HG02943 (cell line): ENCODE results near the gene ARFIP2.
"Not testable (repeated sequence)": the region's sequence is repeated elsewhere in the genome, so short reads cannot be mapped to it uniquely, and the experiment has no call there.

ENCODE experiments used
- ATAC-seq: cut with Tn5 transposase; IDR thresholded peaks from one replicate; pipeline ENCODE4 v1.9.1; 2021; ENCODE audit warnings: mild to moderate bottlenecking, low read depth, moderate library complexity; ENCODE audit not compliant: unreplicated experiment

The ARFIP2 gene

DNA sequence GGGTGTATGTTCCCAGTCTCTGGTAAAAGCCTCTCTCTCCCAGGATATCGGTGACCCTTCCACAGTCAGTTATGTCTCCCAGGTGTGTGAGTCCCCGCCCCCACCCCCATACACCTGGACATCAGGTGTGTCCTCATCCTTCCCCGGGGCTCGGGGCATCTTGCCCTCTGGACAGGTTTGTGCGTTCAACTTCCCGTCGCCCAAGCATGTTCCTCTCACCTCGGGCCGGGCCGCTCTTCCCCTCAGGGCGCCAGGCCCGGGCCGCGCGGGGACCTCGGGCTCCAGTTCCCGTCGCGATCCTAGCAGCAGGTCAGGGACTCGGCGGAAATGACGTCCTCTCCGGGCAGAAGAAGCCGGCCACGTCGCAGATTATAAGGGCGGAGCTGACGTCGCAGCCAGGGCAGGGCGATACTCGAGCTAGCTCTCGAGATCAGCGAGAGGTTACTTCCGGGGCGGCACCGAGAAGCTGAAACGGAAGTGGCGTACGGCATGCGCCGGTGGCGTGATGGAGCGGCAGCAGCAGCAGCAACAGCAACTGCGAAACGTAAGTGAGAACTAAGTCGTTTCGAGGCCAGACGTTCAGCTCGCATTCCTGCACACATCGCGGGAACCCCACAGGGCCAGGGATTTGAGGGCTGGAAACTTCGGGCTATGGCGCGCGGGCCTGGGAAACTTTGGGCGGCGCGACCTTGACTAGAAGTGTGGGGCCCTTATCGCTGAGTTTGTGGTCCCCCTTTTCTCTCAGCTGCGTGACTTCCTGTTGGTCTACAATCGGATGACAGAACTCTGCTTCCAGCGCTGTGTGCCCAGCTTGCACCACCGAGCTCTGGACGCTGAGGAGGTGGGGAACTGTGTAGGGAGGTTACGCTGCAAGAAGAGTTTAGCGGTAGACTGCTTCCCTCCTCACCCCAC, at the start of gene ARFIP2, which contains the start of gene TIMM10B:
Gene ARFIP2, minus strand, starts transcription at position 320 of the 912 bp plus-strand sequence. CDS start 910 bp downstream, outside the sequence.
Gene TIMM10B, plus strand, starts transcription at position 490 of the 912 bp plus-strand sequence. Its CDS starts 16 bp downstream, at position 506.
- peak; percentile 99 for ATAC-seq

- ATAC-seq: no peak
These were observed 49.7 kb upstream of the ARFIP2 start for GRCh38 chr11:6530848-6531247.

- no peak for ATAC-seq
These were observed 48.1 kb upstream of the ARFIP2 start for GRCh38 chr11:6529266-6529665.

DNA sequence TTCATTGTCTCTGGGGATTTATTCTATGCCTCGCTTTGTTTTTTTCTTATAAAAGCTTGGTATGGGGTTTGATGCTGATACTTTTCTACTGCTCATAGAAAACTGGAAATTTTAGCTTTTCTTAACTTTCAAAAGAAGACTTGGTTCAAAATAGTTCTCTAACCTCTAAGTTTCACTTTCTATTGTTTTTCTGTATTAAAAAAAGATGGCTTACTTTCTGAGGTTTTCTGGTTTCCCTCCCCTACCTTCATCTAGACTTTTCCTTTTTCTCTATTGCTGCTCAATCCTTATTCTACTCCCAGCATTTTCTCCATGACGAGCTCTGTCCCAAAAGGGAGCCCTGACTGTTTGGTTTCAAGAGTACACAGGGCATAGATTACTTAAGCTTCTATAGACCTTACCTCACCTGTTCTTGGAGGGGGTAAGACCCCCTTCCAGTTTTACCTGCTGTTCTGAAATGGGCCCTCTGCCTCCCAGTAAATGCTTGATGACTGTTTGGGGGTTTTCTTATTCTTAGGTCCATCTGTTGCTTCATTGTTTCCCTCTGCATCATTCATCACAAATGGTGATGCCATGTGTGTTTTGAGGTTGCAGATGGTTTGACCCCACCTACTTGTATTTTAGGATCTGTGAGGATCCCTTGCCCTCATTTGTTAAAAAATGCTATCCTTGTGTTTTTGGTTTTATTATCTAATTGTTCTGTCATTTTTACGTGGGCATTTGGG, 45.4 kb upstream of the ARFIP2 start:
- ATAC-seq: peak; percentile 60

GRCh38 chr11:6523253-6523652, 42.1 kb upstream of the ARFIP2 start:
- no peak for ATAC-seq

DNA sequence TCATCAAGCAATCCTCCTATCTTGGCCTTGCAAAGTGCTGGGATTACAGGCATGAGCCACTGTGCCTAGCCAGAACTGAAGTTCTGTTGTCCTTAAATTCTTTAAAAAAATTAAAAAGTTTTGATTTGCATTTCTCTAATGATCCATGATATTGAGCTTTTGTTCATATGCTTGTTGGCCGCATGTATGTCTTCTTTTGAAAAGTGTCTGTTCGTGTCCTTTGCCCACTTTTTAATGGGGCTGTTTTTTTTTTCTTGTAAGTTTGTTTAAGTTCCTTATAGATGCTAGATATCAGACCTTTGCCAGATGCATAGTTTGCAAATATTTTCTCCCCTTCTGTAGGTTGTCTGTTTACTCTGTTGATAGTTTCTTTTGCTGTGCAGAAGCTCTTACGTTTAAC, 40.8 kb upstream of the ARFIP2 start:
- ATAC-seq: not testable (repeated sequence)

DNA sequence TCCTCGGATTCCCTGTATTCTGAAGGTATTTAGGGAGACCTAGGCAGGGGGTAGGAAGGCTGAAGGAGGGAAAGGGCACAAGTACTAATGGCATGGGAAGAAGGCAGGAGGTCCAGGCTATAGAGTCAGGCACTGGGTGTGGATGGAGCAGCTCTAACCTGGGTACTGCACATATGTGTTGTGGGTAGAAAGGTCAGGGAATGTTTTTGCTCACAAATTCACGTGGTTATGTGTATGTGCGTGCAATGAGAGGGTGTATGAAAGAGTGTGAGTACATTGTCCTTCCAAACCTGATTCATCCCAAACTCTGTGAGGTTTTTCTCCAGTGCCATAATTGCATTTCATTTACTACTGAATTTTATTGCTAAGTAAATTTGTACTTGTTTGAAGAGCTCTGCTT, 39.1 kb upstream of the ARFIP2 start:
- no peak for ATAC-seq

DNA sequence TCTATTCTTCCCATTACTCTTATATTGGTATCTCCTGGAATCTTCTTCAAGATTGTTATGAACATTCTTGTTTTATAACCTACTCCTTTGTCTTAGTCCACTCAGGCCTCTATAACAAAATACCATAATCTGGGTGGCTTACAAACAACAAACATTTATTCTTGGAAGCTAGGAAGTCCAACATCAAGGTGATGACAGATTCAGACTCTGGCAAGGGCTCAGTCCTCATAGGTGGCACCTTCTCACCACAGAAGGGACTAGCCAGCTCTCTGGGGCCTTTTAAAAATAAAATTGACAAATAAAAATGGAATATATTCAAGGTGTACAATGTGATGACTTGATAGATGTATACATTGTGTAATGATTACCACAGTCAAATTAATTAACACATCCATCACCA, 35.7 kb upstream of the ARFIP2 start:
- no peak for ATAC-seq

DNA sequence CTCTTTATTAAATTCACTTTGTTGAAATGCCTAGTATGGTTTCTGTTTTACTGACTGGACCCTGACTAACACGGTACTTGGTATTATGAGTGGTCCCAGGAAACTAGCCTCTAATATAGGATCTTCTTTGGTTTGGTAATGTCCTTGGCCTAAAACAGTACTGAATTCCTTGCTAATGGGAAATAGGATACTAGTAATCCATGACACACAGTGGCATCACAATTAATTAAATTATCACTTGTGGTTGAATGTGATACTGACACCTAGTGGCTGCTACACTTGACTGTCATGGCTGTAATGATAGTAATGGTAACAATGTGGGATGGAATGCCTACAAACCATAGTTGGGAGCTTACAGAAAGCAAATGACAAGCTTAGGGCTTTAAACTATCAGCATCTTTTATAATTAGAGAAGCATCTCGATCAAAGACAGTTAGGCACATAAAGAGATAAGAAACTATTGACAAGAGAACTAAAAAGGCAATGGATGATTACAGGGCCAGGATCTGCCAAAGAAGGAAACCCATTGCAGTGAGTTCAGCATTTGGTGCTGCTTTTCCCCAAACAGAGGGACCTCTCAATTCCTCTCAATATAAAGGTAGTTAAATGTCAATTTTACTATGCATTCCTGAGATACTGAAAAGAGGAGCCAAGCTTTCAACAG, 24.6 kb upstream of the ARFIP2 start:
- no peak for ATAC-seq

DNA sequence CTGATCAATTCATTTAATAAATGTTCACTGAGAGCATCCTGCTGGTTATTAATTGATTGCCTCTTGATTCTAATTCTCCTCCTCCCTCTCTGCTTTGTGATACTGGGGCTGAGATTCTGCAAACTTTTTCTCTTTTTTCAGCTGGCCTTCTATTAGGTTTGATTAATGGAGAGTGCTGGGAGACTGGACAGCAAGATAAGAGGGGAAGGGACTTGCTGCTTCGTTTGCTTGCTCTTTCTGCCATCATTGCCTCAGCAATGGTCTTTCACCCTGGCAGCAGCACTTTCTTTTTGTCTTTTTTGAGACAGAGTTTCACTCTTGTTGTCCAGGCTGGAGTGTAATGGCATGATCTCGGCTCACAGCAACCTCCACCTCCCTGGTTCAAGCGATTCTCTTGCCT, 23.0 kb upstream of the ARFIP2 start:
- ATAC-seq: no peak

DNA sequence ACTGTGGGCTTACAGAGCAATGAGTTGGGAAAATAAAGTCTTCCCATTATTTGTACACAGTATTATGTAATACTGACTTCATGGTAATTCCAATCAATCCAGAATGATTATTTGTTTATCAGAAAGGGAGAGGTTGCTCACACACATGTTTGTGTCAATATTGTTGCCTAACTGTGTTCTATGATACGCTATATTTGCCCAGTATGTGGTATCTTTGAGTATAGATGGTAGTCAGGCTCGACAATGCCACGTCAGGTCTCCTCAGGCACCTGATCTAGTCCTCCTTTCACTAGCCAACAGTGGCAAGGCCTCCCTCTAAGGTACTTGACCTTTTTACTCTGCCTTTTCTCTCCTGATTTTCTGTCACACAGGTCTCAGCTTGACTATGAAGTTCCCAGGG, 21.3 kb upstream of the ARFIP2 start:
- ATAC-seq: no peak

- ATAC-seq: no peak
These were observed 17.4 kb upstream of the ARFIP2 start for GRCh38 chr11:6498544-6498943.

DNA sequence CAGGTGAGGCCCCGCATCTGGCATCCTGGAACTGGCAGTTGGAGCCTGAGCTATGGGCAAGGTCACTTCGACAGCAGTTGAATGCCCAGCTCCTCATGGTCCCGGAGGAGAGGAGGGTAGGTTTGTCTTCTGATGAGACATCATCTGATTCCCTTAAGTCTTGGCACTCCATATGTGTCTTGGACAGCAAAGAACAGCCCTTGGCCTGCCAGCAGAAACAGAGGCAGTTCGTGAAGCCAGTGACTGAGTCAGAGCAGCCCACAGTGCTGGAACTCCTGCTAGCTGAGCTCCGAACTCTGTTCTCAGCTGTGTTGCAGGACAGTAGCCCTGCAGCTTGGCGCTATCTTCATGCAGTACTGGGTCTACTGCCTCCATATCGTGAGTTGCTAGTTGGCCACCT, 17.0 kb upstream of the ARFIP2 start:
- no peak for ATAC-seq

DNA sequence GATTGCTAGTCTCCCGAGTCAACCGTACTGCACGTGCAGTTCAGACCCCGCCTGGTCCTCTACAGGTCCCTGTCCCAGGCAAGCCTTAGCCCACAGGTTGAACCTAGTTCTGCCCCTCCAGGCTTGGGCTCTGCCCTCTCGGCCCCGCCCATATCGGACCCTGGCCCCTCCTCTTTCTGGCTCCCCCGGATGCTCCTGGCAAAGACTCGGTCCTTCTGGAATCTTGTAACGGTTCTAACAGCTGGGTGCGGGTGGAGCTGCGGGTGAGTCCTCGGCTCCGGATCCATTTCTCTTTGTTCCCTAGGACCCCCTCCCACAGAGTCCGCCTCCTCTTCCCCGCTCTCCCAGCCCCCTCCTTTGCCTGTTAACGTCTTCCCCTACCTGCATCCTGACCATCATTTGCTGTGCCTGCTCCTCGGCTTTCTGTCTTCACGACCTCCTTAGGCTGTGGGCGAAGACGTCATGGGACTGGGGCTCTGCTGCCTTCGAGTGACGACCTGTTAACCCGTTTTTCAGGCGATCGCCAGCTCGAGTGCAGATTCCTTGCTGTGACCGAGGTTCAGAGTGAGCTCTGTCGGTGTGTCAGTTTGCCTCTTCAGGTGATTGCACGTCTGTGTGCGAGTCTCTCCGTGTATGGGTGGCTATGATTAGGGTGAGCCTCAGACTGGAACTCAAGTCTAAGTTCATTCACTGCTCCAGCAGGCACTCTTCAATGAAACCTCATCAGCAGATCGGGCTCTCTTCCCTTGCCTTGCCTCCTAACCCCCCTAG, 16.1 kb upstream of the ARFIP2 start, which contains the start of gene DNHD1:
Gene DNHD1, plus strand, starts transcription at position 212 of the 771 bp plus-strand sequence. CDS start 936 bp downstream, outside the sequence.
- no peak for ATAC-seq

- ATAC-seq: no peak
These were observed 8.2 kb upstream of the ARFIP2 start for GRCh38 chr11:6489306-6489705.

GRCh38 chr11:6488821-6489220, 7.7 kb upstream of the ARFIP2 start:
- no peak for ATAC-seq

DNA sequence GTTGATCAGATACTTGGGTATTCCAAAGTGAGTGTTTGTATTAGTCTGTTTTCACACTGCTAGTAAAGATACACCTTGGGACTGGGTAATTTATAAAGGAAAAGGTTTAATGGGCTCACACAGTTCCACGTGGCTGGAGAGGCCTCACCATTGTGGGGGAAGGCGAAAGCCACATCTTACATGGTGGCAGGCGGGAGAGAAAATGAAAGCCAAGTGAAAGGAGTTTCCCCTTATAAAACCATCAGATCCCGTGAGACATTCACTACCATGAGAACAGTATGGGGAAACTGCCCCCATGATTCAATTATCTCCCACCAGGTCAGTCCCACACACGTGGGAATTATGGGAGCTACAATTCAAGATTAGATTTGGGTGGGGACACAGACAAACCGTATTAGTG, 7.2 kb upstream of the ARFIP2 start:
- ATAC-seq: no peak

DNA sequence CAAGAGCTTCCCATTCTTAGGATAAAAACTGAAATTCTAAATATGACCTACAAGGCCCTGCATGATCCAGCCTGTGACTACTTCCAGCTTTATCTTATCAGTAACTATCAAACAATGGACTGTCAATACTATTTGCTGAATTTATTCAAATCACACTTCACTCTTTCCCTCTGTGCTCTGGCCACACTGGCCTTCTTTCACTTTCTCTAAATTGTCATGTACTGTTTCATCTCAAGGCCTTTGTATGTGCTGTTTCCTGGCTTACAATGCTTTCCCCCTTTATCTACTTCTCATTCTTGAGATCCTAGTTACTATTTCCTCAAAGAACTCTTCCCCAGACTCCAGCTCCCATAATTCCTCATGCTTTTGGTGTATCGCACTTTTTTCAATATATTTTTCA, 5.8 kb upstream of the ARFIP2 start:
- no peak for ATAC-seq

DNA sequence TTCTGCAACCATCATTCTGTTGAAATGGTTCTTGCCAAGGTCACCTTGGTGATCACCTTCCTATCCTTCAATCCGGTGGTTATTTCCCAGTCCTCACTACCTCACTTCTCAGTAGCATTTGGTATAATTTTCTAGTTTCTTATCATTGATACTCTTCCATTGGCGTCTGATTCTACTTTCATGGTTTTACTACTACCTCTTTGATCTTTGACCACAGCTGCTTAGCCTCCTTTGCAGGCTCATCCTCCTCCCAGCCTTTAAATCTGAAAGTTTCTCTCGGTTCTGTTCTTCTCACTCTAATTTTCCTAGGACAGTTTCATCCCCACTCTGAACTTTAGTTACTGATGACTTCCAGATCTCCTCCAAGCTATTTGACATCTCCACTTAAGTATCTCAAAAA, 5.1 kb upstream of the ARFIP2 start:
- no peak for ATAC-seq

DNA sequence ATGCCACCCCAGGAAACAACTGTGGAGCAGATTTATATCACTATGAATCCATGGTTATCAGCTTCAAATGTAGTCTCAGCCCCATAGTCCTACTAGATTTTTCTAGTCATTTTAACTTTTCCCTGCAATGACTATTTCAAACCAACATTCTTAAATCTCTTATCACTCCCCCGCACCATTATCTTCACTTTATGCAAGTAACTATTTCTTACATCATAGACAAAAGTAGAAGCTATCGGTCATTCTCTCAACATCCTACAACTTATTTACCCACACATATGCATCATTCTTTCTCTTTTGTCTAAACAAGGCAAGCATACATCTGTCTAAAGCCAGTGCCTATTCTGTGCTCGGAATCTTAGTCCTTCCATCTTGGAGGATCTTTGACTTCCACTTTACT, 4.5 kb upstream of the ARFIP2 start:
- no peak for ATAC-seq
